OCI-LY3 (cell line): ENCODE data around the gene CXCR5.
A peak's percentile ranks its signal among the peaks of the same experiment; 100 is the strongest.

Experiments used
- CTCF ChIP-seq: fragments of 200-600, 300-600 bp; sonication (generic); IDR thresholded peaks from 2 replicates; pipeline ENCODE4 v1.5.1; 2014; ENCODE audit warnings: antibody characterized with exemption, low read length, low read depth
- EZH2phosphoT487 ChIP-seq: fragments of 200-600 bp; shearing (Covaris generic); IDR thresholded peaks from 2 replicates; pipeline ENCODE4 v1.6.1; 2018; ENCODE audit warnings: antibody characterized with exemption, mixed run types, low read depth

DNA sequence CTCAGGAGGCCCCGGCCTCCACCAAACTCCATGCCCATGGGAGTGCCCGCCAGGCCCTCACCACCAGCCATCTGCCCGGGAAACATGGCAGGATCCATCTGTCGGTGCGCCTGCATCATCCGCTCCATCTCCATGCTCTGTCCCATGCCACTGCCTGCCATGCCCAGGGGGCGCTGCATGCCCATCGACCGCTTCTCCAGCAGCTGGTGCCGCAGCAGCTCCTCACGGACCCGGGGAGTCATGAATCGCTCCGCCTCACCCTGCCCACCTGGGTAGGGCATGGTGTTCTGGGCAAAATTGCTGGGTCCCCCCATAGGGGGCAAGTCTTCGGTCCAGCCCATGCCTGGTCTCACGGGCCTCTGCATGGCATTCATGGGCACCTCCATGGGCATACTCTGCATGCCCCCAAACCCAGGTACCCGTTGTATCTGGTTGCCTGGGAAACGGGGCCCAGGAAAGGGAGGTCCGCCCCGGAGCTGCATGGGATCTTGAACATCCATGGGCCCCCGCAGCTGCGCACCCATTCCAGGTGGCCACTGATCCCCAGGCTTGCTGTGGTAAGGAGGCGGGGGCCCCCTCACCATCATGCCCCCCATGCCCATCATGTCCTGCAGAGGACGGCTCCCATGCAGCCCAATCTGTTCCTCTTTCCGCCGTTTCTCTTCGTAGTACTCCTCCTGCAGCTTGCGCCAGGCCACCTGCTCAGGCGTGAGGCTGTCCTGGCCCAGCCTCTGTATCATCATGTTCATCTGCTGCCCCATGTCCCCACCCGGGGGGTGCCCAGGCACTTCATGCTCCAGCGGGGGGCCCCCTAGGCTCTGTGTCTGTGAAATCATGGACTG lies 18.0 kb downstream of the CXCR5 start:
- no peak for TF ChIP-seq EZH2phosphoT487
- peak; percentile 24 for TF ChIP-seq CTCF
